Measurements from ENCODE around the gene HAPLN3.

The HAPLN3 gene

GRCh38 chr15:88918738-88919137 lies 23.4 kb upstream of the HAPLN3 start:
- Histone ChIP-seq H3K36me3 (ENCODE audit: insufficient read depth, insufficient read length, low read length) (no peaks in the 10 kb centered on the region), H3K27me3 (ENCODE audit: insufficient read depth, insufficient read length) (no peaks in the 10 kb centered on the region), H3K4me3 (ENCODE audit: insufficient read length, low read depth) (no peak overlapping the region), H3K9ac (ENCODE audit: insufficient read length, low read depth) (no peak overlapping the region), H3K9me3 (ENCODE audit: insufficient read depth, low read length) (no peaks in the 10 kb centered on the region), H3K4me1 (ENCODE audit: insufficient read depth, insufficient read length) (no peaks in the 10 kb centered on the region)
- no peak for DNase-seq (ENCODE audit: low read depth, low spot score)
- TF ChIP-seq SUZ12 (IDR thresholded peaks at IDR 0.05; ENCODE audit: extremely low read depth, insufficient read depth, insufficient read length) = no peak
- no peak for TF ChIP-seq YY1 (IDR thresholded peaks at IDR 0.05; ENCODE audit: insufficient read depth, insufficient read length)
- no peak for TF ChIP-seq ZNF274 (IDR thresholded peaks at IDR 0.05; ENCODE audit: low read depth, low read length)

DNA sequence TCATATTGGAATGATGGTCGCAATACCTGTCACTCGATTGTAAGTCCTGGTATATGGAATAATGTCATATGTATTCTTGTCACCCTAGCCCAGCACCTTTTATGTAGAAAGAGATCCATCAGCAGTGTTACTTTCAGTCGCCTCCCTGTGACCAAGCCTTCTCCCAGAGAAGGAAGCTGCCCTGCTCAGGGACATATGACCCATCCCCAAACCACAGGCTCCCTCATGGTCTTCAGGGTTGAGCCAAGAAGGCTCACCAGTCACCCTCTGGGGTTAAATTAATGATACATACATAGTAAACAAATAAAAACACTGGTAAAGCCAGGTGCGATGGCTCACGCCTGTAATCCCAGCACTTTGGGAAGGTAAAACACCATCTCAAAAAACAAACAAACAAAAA lies 22.4 kb upstream of the HAPLN3 start:
- Histone ChIP-seq H3K9me3 (ENCODE audit: insufficient read depth, low read length) (no peaks in the 10 kb centered on the region), H3K36me3 (ENCODE audit: insufficient read depth, insufficient read length, low read length) (no peaks in the 10 kb centered on the region), H3K4me3 (ENCODE audit: insufficient read length, low read depth) (no peak overlapping the region), H3K27me3 (ENCODE audit: insufficient read depth, insufficient read length) (no peaks in the 10 kb centered on the region), H3K9ac (ENCODE audit: insufficient read length, low read depth) (no peak overlapping the region), H3K4me1 (ENCODE audit: insufficient read depth, insufficient read length) (no peaks in the 10 kb centered on the region)
- DNase-seq (ENCODE audit: low read depth, low spot score) = no peak
- TF ChIP-seq SUZ12 (IDR thresholded peaks at IDR 0.05; ENCODE audit: extremely low read depth, insufficient read depth, insufficient read length) (no peak), YY1 (IDR thresholded peaks at IDR 0.05; ENCODE audit: insufficient read depth, insufficient read length) (no peak), ZNF274 (IDR thresholded peaks at IDR 0.05; ENCODE audit: low read depth, low read length) (no peak)

- Histone ChIP-seq H3K4me3 (ENCODE audit: insufficient read length, low read depth) (no peak overlapping the region), H3K27me3 (ENCODE audit: insufficient read depth, insufficient read length) (no peaks in the 10 kb centered on the region), H3K9ac (ENCODE audit: insufficient read length, low read depth) (no peak overlapping the region), H3K9me3 (ENCODE audit: insufficient read depth, low read length) (no peaks in the 10 kb centered on the region), H3K4me1 (ENCODE audit: insufficient read depth, insufficient read length) (peaks cover 8% of the 10 kb centered on the region), H3K36me3 (ENCODE audit: insufficient read depth, insufficient read length, low read length) (peaks cover 8% of the 10 kb centered on the region)
- no peak for DNase-seq (ENCODE audit: low read depth, low spot score)
- TF ChIP-seq YY1 (IDR thresholded peaks at IDR 0.05; ENCODE audit: insufficient read depth, insufficient read length) (no peak), ZNF274 (IDR thresholded peaks at IDR 0.05; ENCODE audit: low read depth, low read length) (no peak), SUZ12 (IDR thresholded peaks at IDR 0.05; ENCODE audit: extremely low read depth, insufficient read depth, insufficient read length) (no peak)
These were observed 20.0 kb upstream of the HAPLN3 start for GRCh38 chr15:88915354-88915753.

DNA sequence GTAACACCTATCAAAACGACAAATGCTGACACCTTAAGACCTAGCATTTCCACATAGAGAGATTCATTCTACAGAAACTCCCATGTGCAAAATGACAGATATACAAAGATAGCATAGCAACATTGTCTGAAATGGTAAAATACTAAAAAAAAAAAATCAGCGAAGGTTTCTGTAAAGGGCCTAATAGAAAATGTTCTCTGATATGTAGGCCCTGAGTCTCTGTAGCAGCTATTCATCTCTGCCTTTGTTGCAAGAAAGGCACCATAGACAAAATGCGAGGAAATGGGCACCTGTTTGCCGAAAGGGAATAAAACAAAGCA lies 18.5 kb upstream of the HAPLN3 start:
- Histone ChIP-seq H3K4me3 (ENCODE audit: insufficient read length, low read depth) (peak overlapping the region; percentile 78), H3K4me1 (ENCODE audit: insufficient read depth, insufficient read length) (peaks cover 13% of the 10 kb centered on the region), H3K9me3 (ENCODE audit: insufficient read depth, low read length) (no peaks in the 10 kb centered on the region), H3K36me3 (ENCODE audit: insufficient read depth, insufficient read length, low read length) (peaks cover 23% of the 10 kb centered on the region), H3K27me3 (ENCODE audit: insufficient read depth, insufficient read length) (no peaks in the 10 kb centered on the region), H3K9ac (ENCODE audit: insufficient read length, low read depth) (peak overlapping the region; percentile 87)
- no peak for TF ChIP-seq ZNF274 (IDR thresholded peaks at IDR 0.05; ENCODE audit: low read depth, low read length)
- no peak for TF ChIP-seq YY1 (IDR thresholded peaks at IDR 0.05; ENCODE audit: insufficient read depth, insufficient read length)
- TF ChIP-seq SUZ12 (IDR thresholded peaks at IDR 0.05; ENCODE audit: extremely low read depth, insufficient read depth, insufficient read length) = no peak
- no peak for DNase-seq (ENCODE audit: low read depth, low spot score)

GRCh38 chr15:88913017-88913849 lies 17.9 kb upstream of the HAPLN3 start, which contains the start of gene MFGE8:
Gene MFGE8 (minus strand): TSS chr15:88913379. CDS start chr15:88913319, 60 bp downstream.
- Histone ChIP-seq H3K9me3 (ENCODE audit: insufficient read depth, low read length) (no peaks in the 10 kb centered on the region), H3K4me1 (ENCODE audit: insufficient read depth, insufficient read length) (peaks cover 13% of the 10 kb centered on the region), H3K36me3 (ENCODE audit: insufficient read depth, insufficient read length, low read length) (peaks cover 29% of the 10 kb centered on the region), H3K27me3 (ENCODE audit: insufficient read depth, insufficient read length) (no peaks in the 10 kb centered on the region), H3K4me3 (ENCODE audit: insufficient read length, low read depth) (peak within 1 kb of the TSS; percentile 78), H3K9ac (ENCODE audit: insufficient read length, low read depth) (peak within 1 kb of the TSS; percentile 87)
- TF ChIP-seq ZNF274 (IDR thresholded peaks at IDR 0.05; ENCODE audit: low read depth, low read length) = no peak
- TF ChIP-seq YY1 (IDR thresholded peaks at IDR 0.05; ENCODE audit: insufficient read depth, insufficient read length) = no peak
- no peak for TF ChIP-seq SUZ12 (IDR thresholded peaks at IDR 0.05; ENCODE audit: extremely low read depth, insufficient read depth, insufficient read length)
- DNase-seq (ENCODE audit: low read depth, low spot score) = peak; percentile 76

DNA sequence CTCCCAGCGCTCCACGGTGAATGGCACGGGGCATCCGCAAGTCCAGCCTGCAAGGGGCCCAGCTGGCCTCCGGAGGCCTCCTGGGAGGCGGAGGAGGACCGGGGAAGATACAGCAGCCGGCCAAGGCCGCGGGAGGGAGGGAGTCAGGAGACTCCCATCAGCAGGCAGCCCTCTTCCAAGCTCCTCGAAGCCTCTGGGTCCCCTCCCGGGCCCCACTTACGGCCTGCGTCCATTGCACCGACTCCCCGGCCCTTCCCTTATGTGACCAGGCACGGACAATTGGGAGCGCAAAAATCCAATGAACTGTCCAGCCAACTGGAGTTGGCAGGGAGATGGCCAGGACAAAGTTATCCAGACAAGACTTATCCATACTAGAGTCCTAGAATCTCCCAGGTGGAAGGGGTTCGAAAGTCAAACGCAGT lies 17.2 kb upstream of the HAPLN3 start:
- no peak for TF ChIP-seq YY1 (IDR thresholded peaks at IDR 0.05; ENCODE audit: insufficient read depth, insufficient read length)
- no peak for TF ChIP-seq SUZ12 (IDR thresholded peaks at IDR 0.05; ENCODE audit: extremely low read depth, insufficient read depth, insufficient read length)
- no peak for TF ChIP-seq ZNF274 (IDR thresholded peaks at IDR 0.05; ENCODE audit: low read depth, low read length)
- Histone ChIP-seq H3K36me3 (ENCODE audit: insufficient read depth, insufficient read length, low read length) (peaks cover 36% of the 10 kb centered on the region), H3K4me1 (ENCODE audit: insufficient read depth, insufficient read length) (peaks cover 13% of the 10 kb centered on the region), H3K9me3 (ENCODE audit: insufficient read depth, low read length) (no peaks in the 10 kb centered on the region), H3K9ac (ENCODE audit: insufficient read length, low read depth) (peak overlapping the region; percentile 87), H3K27me3 (ENCODE audit: insufficient read depth, insufficient read length) (no peaks in the 10 kb centered on the region), H3K4me3 (ENCODE audit: insufficient read length, low read depth) (peak overlapping the region; percentile 78)
- no peak for DNase-seq (ENCODE audit: low read depth, low spot score)

GRCh38 chr15:88911766-88912118 lies 16.4 kb upstream of the HAPLN3 start:
- H3K36me3 ChIP-seq (ENCODE audit: insufficient read depth, insufficient read length, low read length) = peaks cover 44% of the 10 kb centered on the region
- H3K27me3 ChIP-seq (ENCODE audit: insufficient read depth, insufficient read length) = no peaks in the 10 kb centered on the region
- H3K4me3 ChIP-seq (ENCODE audit: insufficient read length, low read depth) = peak overlapping the region; percentile 78
- TF ChIP-seq ZNF274 (IDR thresholded peaks at IDR 0.05; ENCODE audit: low read depth, low read length) (no peak), SUZ12 (IDR thresholded peaks at IDR 0.05; ENCODE audit: extremely low read depth, insufficient read depth, insufficient read length) (no peak), YY1 (IDR thresholded peaks at IDR 0.05; ENCODE audit: insufficient read depth, insufficient read length) (no peak)
- no peaks in the 10 kb centered on the region for H3K9me3 ChIP-seq (ENCODE audit: insufficient read depth, low read length)
- peak overlapping the region; percentile 87 for H3K9ac ChIP-seq (ENCODE audit: insufficient read length, low read depth)
- peak; percentile 63 for DNase-seq (ENCODE audit: low read depth, low spot score)
- H3K4me1 ChIP-seq (ENCODE audit: insufficient read depth, insufficient read length) = peaks cover 13% of the 10 kb centered on the region
